SK-N-MC (cell line): Measurements from ENCODE around the gene ANAPC4.
"Not testable (repeated sequence)": the region's sequence is repeated elsewhere in the genome, so short reads cannot be mapped to it uniquely, and the experiment has no call there.

Experiments
- DNase-seq: peaks from one replicate; pipeline ENCODE4 v3.0.0-alpha.2; 2011; ENCODE audit warnings: low read depth, low spot score
- H3K27ac ChIP-seq: fragments of 200-600 bp; sonication (generic); 2 replicates; pipeline ENCODE4 v1.5.1; 2016; ENCODE audit warnings: mixed run types
- H3K36me3 ChIP-seq: fragments of 200-600 bp; sonication (generic); 2 replicates; pipeline ENCODE4 v1.6.1; 2017; ENCODE audit warnings: antibody characterized with exemption, low read length, mixed read lengths; ENCODE audit not compliant: insufficient read depth
- H3K4me3 ChIP-seq: fragments of 200-600 bp; sonication (generic); 2 replicates; pipeline ENCODE4 v1.5.1; 2016
- H3K9ac ChIP-seq: fragments of 200-600 bp; sonication (generic); 2 replicates; pipeline ENCODE4 v1.8.0; 2017; ENCODE audit warnings: mixed run types, mixed read lengths; ENCODE audit not compliant: insufficient read length
- H3K9me3 ChIP-seq: fragments of 200-600 bp; sonication (generic); 2 replicates; pipeline ENCODE4 v1.6.1; 2017; ENCODE audit warnings: low read depth, mild to moderate bottlenecking, antibody characterized with exemption, low read length, moderate library complexity, mixed read lengths
- EZH2 ChIP-seq: fragments of 200-600 bp; sonication (generic); IDR thresholded peaks from one replicate; pipeline ENCODE4 v1.6.1; 2017; ENCODE audit warnings: antibody characterized with exemption
- FOXP2 ChIP-seq: optimal IDR thresholded peaks from 2 replicates; pipeline ENCODE3; 2011; ENCODE audit warnings: mild to moderate bottlenecking, moderate library complexity; ENCODE audit not compliant: insufficient read depth; ENCODE audit errors: extremely low read length, control extremely low read depth
- POLR2AphosphoS5 ChIP-seq: IDR thresholded peaks from 2 replicates; pipeline ENCODE4 v1.6.1; 2012; ENCODE audit warnings: mild to moderate bottlenecking, low read depth, low read length, borderline replicate concordance

The ANAPC4 gene

DNA sequence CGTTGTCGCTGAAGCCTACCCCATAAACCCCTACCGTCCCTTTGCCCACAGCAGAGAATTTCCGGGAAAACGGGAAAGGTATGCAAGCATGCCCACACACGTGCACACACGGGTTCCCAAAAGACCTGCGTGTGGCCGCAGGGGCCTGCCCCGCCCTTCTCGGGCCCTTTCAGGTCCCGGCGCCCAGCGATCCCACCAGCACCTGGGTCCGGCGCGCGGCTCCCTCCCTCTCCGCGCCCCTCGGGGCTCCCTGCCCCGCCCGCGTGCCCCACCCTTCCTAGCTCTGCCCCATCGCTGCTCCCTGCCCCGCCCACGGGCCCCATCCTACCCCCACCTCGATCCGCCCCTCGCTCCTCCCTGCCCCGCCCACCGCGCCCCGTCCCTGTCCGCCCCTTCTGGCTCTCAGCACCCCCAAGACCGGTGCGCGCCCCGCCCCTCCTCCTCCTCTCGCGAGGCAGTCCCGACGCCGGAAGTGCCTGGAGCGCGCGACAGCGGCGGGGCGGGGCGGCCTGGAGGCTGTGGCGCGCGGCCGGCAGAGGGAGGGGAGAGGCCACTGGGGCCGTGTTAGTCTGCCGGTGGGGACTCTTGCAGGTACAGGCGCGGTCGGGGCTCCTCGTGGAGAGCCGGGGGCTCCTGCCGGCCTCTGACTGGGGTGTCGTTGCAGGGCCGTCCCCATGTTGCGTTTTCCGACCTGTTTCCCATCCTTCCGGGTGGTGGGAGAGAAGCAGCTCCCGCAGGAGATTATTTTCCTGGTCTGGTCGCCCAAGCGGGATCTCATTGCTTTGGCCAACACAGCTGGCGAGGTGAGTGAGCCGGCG, at the start of gene ANAPC4:
ANAPC4 (plus strand) TSS at position 510 of the 818 bp plus-strand sequence; CDS start at position 675, 165 bp downstream.
- H3K27ac ChIP-seq, result 0 out of 2 replicates have a peak within 1 kb of the TSS, but pooled peaks have one; percentile 31
- H3K9me3 ChIP-seq, result no peaks in the 10 kb centered on the region
- H3K4me3 ChIP-seq, result peak within 1 kb of the TSS; percentile 86
- no peak for DNase-seq
- no peak for TF ChIP-seq EZH2
- TF ChIP-seq POLR2AphosphoS5, result peak; percentile 52; the same call in 1 of the 2 replicates
- peak within 1 kb of the TSS; percentile 85 for H3K9ac ChIP-seq
- H3K36me3 ChIP-seq, result peaks cover 7% of the 10 kb centered on the region; the same call in 1 of the 2 replicates

DNA sequence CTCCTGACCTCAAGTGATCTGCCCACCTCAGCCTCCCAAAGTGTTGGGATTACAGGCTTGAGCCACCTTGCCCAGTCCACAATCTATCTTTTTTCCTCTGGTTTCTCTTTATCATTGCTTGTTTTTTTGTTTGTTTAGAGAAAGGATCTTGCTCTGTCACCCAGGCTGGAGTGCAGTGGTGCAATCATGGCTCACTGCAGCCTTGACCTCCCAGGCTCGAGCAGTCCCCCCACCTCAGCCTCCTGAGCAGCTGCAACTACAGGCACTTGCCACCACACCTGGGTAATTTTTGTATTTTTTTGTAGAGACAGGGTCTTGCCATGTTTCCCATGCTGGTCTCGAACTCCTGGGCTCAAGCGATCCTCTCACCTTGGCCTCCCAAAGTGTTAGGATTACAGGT, 48.6 kb upstream of the ANAPC4 start:
- H3K27ac ChIP-seq, DNase-seq, H3K9ac ChIP-seq, H3K4me3 ChIP-seq, H3K9me3 ChIP-seq, H3K36me3 ChIP-seq: not testable (repeated sequence)

- no peak for DNase-seq
- TF ChIP-seq POLR2AphosphoS5 (no peak), FOXP2 (no peak), EZH2 (no peak)
- no peak overlapping the region for H3K9ac ChIP-seq
Observed at GRCh38 chr4:25330335-25330734, 46.7 kb upstream of the ANAPC4 start.

GRCh38 chr4:25330905-25331808, 45.9 kb upstream of the ANAPC4 start:
- H3K4me3 ChIP-seq, result no peak overlapping the region
- H3K9ac ChIP-seq, result no peak overlapping the region
- H3K9me3 ChIP-seq, result no peaks in the 10 kb centered on the region
- H3K36me3 ChIP-seq, result no peaks in the 10 kb centered on the region
- DNase-seq, result no peak
- no peak for TF ChIP-seq POLR2AphosphoS5
- no peak for TF ChIP-seq FOXP2
- TF ChIP-seq EZH2, result no peak
- no peak overlapping the region for H3K27ac ChIP-seq

More at GRCh38 chr4:25330335-25330734, 46.7 kb upstream of the ANAPC4 start:
- no peak overlapping the region for H3K27ac ChIP-seq
- no peak overlapping the region for H3K4me3 ChIP-seq
- no peaks in the 10 kb centered on the region for H3K36me3 ChIP-seq
- H3K9me3 ChIP-seq, result no peaks in the 10 kb centered on the region

DNA sequence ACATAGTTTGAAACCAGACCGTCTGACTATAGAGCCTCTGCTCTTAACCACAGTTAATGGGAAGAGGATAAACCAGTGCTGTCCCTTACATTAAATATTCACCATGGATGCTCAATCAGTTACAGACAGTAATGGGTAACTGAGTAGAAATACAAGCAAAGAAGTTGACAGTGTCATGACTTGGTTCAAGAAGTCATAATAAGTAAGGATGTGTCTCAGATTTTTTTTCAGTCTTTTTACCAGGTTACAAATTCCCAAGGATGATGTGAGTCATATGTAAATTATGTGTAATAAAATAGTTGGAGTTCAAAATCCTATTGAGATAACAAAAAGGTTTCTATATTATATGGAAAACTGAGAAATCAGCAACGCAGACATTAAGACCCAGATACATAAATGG, 33.4 kb upstream of the ANAPC4 start:
- DNase-seq, result no peak
- no peaks in the 10 kb centered on the region; the same call in 1 of the 2 replicates for H3K36me3 ChIP-seq
- TF ChIP-seq POLR2AphosphoS5 (no peak), FOXP2 (no peak), EZH2 (no peak)
- no peak overlapping the region for H3K9ac ChIP-seq
- H3K4me3 ChIP-seq, result no peak overlapping the region
- no peak overlapping the region for H3K27ac ChIP-seq
- H3K9me3 ChIP-seq, result no peaks in the 10 kb centered on the region

DNA sequence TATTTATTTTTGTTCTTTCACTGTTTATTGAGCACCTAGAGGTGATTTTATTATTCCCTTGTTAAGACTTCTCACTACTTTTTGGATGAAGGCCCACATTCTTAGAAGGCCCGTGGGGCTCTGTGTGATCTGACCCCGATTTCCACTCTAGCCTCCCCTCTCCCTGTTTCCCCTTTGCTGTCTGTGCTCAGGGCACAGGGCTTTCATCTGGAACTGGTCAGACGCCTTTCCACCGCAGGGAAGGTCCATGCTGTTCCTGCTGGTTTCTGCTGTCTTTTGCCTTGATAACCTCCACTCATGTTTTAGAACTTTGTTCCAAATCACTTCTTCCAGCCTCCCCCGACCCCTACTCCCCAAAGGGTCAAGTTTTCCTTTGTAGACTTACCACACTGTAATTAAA, 31.3 kb upstream of the ANAPC4 start:
- no peak overlapping the region for H3K9ac ChIP-seq
- TF ChIP-seq POLR2AphosphoS5 (no peak), FOXP2 (no peak), EZH2 (no peak)
- H3K9me3 ChIP-seq, result no peaks in the 10 kb centered on the region
- H3K36me3 ChIP-seq, result no peaks in the 10 kb centered on the region; the same call in 1 of the 2 replicates
- H3K4me3 ChIP-seq, result no peak overlapping the region
- no peak for DNase-seq
- H3K27ac ChIP-seq, result no peak overlapping the region

DNA sequence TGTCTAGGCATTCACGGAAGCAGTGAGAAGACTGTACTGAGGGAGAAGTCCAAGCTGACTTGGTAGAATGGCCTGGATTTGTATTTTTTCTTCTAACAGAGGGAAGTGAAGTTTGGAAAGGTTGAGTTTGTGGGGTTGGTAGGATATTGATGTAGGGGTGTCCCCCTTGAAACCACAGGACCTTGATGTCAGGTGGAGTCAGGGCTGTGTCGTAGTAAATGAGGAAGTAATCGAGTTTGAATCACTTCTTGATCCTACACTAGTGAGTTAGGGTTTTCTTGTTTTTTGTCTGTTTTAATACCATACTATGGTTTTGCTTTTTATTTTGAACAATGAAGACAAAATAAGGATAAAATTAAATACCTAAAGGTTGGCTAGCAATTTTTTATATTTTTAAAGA, 30.1 kb upstream of the ANAPC4 start:
- Histone ChIP-seq H3K9ac (no peak overlapping the region), H3K27ac (no peak overlapping the region), H3K36me3 (no peaks in the 10 kb centered on the region), H3K4me3 (no peak overlapping the region), H3K9me3 (no peaks in the 10 kb centered on the region)
- no peak for DNase-seq
- TF ChIP-seq EZH2 (no peak), FOXP2 (no peak), POLR2AphosphoS5 (no peak)

DNA sequence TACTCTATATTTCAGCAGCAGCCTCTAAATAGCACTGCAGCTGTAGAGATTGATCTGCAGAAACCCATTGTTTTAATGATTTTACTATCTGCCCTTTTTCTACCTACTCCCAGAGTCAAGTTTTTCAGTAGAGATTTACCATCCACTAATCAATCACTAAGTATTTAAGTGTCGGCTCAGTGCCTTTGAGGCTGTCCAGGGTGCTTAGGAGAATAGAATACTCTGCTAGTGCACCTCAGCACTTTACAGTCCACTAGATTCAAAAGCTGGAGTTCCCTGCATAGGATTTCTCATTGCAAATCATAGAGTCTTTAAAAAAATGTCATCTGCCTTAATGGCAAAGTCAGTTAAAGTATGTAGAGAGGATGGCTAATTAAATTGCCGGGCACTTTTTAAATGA, 29.6 kb upstream of the ANAPC4 start:
- Histone ChIP-seq H3K4me3 (no peak overlapping the region), H3K9ac (no peak overlapping the region), H3K36me3 (no peaks in the 10 kb centered on the region), H3K9me3 (no peaks in the 10 kb centered on the region), H3K27ac (no peak overlapping the region)
- TF ChIP-seq EZH2 (no peak), FOXP2 (no peak), POLR2AphosphoS5 (no peak)
- no peak for DNase-seq
